Measurements from ENCODE around the gene KIRREL3. TPM values are rescaled to one million over a fixed set of nuclear protein-coding genes. Genes with fewer than 3 reads are reported as not detected.

The KIRREL3 gene
- polyA plus RNA-seq, 1 donor (not counting 4 experiments of a cell fraction or from before 2014, with no cell fraction given): 0.04 TPM

DNA sequence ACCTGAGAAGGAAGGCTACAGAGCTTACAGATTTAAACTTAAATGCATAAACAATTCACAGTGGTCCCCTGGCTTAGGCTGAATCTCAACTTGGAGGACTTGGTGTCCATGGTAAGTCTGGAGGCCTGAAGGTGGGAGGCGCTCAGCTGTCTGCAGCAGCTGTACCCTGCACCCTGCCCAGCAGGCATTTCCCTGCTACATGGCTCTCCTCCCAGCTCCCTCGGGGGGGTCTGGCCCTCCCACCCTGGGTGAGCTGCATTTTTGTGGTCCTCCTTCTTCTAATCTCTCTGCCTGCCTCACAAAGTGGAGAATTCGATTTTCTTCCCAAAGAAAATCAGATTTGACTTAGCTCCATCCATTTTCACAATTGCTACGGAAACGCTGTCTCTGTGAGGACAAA, 273.2 kb downstream of the KIRREL3 start:
- no peaks in the 10 kb centered on the region for H3K9me1 ChIP-seq (ENCODE audit: control insufficient read depth, extremely low read depth, insufficient read depth, low read length)
- DNase-seq (ENCODE audit: low read depth, low spot score) (no peak), FAIRE-seq (no peak)
- no peak overlapping the region for H2AFZ ChIP-seq (ENCODE audit: control insufficient read depth, low read length)
- no peaks in the 10 kb centered on the region for H3K27me3 ChIP-seq (ENCODE audit: control insufficient read depth, extremely low read depth, insufficient read depth, low read length)
- H3K4me1 ChIP-seq (ENCODE audit: control insufficient read depth, extremely low read depth, insufficient read depth, low read length): no peaks in the 10 kb centered on the region
- dilution Hi-C loops (cut with MboI; ENCODE audit: extremely low pct_ligation_motif_present, low sequenced_read_pairs): no loop called here
- H3K36me3 ChIP-seq (ENCODE audit: control insufficient read depth in 2 of 2, extremely low read depth in 1 of 2, insufficient read depth in 2 of 2, low read length in 2 of 2): no peaks in the 10 kb centered on the region
- no peak overlapping the region for H3K4me3 ChIP-seq (ENCODE audit: control insufficient read depth in 2 of 3, extremely low read depth in 1 of 3, insufficient read depth in 2 of 3, low read depth in 1 of 3, low read length in 3 of 3)
- no peaks in the 10 kb centered on the region for H4K20me1 ChIP-seq (ENCODE audit: control insufficient read depth, extremely low read depth, insufficient read depth, low read length)
- H3K9ac ChIP-seq (ENCODE audit: control insufficient read depth, extremely low read depth, insufficient read depth, low read length): no peak overlapping the region
- no peak overlapping the region for H3K27ac ChIP-seq (ENCODE audit: control insufficient read depth, insufficient read depth, low read length)
- no peaks in the 10 kb centered on the region for H3K9me3 ChIP-seq (ENCODE audit: control insufficient read depth, low read depth, low read length)
- H3K4me2 ChIP-seq (ENCODE audit: control insufficient read depth, extremely low read depth, insufficient read depth, low read depth, low read length): no peak overlapping the region
- H3K79me2 ChIP-seq (ENCODE audit: control insufficient read depth, insufficient read depth, low read length): no peaks in the 10 kb centered on the region
- no peak for TF ChIP-seq EZH2 (IDR thresholded peaks at IDR 0.05; ENCODE audit: low read length)
- no peak for TF ChIP-seq CTCF (optimal IDR thresholded peaks at IDR 0.05 in 1 of 3, IDR thresholded peaks at IDR 0.05 in 1 of 3, conservative IDR thresholded peaks at IDR 0.05 in 1 of 3; ENCODE audit: extremely low read depth in 1 of 3, insufficient read depth in 2 of 3, low read length in 3 of 3)

- no peaks in the 10 kb centered on the region for H3K79me2 ChIP-seq (ENCODE audit: control insufficient read depth, insufficient read depth, low read length)
- H3K4me3 ChIP-seq (ENCODE audit: control insufficient read depth in 2 of 3, extremely low read depth in 1 of 3, insufficient read depth in 2 of 3, low read depth in 1 of 3, low read length in 3 of 3): no peak overlapping the region
- H3K9me1 ChIP-seq (ENCODE audit: control insufficient read depth, extremely low read depth, insufficient read depth, low read length): no peaks in the 10 kb centered on the region
- no peak for TF ChIP-seq EZH2 (IDR thresholded peaks at IDR 0.05; ENCODE audit: low read length)
- no peak for TF ChIP-seq CTCF (optimal IDR thresholded peaks at IDR 0.05 in 1 of 3, IDR thresholded peaks at IDR 0.05 in 1 of 3, conservative IDR thresholded peaks at IDR 0.05 in 1 of 3; ENCODE audit: extremely low read depth in 1 of 3, insufficient read depth in 2 of 3, low read length in 3 of 3)
- H3K27ac ChIP-seq (ENCODE audit: control insufficient read depth, insufficient read depth, low read length): no peak overlapping the region
- DNase-seq (ENCODE audit: low read depth, low spot score) (no peak), FAIRE-seq (no peak)
- no peak overlapping the region for H3K4me2 ChIP-seq (ENCODE audit: control insufficient read depth, extremely low read depth, insufficient read depth, low read depth, low read length)
- H3K9me3 ChIP-seq (ENCODE audit: control insufficient read depth, low read depth, low read length): no peaks in the 10 kb centered on the region
- no peaks in the 10 kb centered on the region for H3K4me1 ChIP-seq (ENCODE audit: control insufficient read depth, extremely low read depth, insufficient read depth, low read length)
- H3K9ac ChIP-seq (ENCODE audit: control insufficient read depth, extremely low read depth, insufficient read depth, low read length): no peak overlapping the region
- H4K20me1 ChIP-seq (ENCODE audit: control insufficient read depth, extremely low read depth, insufficient read depth, low read length): no peaks in the 10 kb centered on the region
- no peak overlapping the region for H2AFZ ChIP-seq (ENCODE audit: control insufficient read depth, low read length)
- H3K36me3 ChIP-seq (ENCODE audit: control insufficient read depth in 2 of 2, extremely low read depth in 1 of 2, insufficient read depth in 2 of 2, low read length in 2 of 2): no peaks in the 10 kb centered on the region
- dilution Hi-C loops (cut with MboI; ENCODE audit: extremely low pct_ligation_motif_present, low sequenced_read_pairs): no loop called here
- no peaks in the 10 kb centered on the region for H3K27me3 ChIP-seq (ENCODE audit: control insufficient read depth, extremely low read depth, insufficient read depth, low read length)
Measured at GRCh38 chr11:126725521-126725920, 275.0 kb downstream of the KIRREL3 start.
